Glomerular visceral epithelial cell (primary cell): ENCODE data around the gene TEKTIP1.
"Not testable (repeated sequence)": the region's sequence is repeated elsewhere in the genome, so short reads cannot be mapped to it uniquely, and the experiment has no call there.

Experiments used
- DNase-seq: peaks from one replicate; pipeline ENCODE4 v3.0.0-alpha.2; 2016; ENCODE audit errors: extremely low spot score

The TEKTIP1 gene

GRCh38 chr19:3557461-3558248, 18.7 kb downstream of the TEKTIP1 start, which contains the start of gene MFSD12:
Gene MFSD12 (minus strand): TSS chr19:3557586. CDS start chr19:3557403, 183 bp downstream.
- peak; percentile 94 for DNase-seq

DNA sequence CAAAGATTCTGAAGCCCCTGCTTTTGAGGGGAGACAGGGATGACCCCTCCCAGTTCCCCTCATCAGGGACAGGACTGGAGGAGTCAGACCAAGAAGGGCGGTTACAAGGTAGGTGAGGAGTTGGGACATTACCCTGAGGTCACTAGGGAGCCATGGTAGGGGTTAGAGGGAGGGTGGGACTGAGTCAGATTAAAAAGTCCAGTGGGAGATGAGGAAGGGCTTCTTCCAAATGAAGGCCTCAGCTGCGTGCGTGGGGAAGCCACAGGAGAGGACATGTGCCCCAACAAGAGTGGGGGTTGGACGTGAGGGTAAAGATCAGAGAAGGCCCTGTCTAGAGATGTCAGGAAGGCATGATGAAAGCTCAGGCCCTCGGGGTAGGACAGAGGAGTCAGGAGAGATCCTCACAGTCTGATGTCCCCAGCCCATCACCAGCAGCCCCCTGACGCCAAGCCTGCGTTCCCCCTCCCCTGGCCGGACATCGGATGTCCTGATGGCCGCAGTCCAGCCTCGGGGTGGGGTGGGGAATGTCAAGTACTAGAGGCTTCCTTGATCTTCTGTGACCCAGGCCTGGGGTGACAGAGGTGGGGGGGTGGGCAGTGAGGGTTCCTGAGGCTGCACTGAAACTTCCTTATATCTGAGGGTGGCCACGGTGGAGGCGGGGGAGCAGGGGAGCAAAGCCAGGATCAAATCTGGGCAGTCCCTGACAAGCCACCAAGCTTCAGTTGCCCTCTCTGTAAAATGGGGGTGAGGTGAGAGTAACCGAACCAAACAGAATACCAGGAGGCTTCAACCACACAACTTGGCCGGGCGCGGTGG, 24.9 kb downstream of the TEKTIP1 start:
- no peak for DNase-seq

GRCh38 chr19:3565139-3565538, 26.2 kb downstream of the TEKTIP1 start:
- DNase-seq = peak; percentile 57

DNA sequence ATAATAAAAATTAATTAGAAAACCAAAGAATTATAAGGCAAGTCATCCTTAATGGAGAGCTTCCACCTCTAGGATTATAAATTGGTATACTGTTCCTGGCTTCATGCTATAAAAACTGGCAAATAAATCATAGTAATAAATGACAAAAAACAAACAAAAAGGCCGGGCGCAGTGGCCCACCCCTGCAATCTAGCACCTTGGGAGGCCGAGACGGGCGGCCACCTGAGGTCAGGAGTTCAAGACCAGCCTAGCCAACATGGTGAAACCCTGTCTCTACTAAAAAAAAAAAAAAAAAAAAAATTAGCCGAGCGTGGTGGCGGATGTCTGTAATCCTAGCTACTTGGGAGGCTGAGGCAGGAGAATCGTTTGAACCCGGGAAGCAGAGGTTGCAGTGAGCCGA, 31.1 kb downstream of the TEKTIP1 start:
- not testable (repeated sequence) for DNase-seq

GRCh38 chr19:3570606-3571011, 31.6 kb downstream of the TEKTIP1 start:
- DNase-seq = no peak

- DNase-seq = peak; percentile 100
Measured at GRCh38 chr19:3572132-3572854, 33.3 kb downstream of the TEKTIP1 start.

DNA sequence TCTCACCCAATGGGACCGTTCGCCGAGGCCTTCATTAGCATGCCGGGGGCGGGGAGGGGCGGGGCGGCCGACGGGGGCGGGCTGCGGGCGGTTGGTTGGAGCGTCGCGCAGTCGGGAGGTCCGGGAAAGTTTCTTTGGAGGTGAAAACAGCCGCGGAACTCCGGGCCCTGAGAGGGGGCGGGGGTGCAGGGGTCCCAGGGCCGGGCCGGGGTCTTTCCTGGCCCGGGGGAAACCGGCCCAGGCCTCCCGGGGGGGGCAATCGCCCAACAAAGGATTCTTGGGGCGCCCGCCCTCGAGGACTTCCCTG, 33.8 kb downstream of the TEKTIP1 start, which contains the start of gene HMG20B:
Gene HMG20B, plus strand, starts transcription at position 90 of the 307 bp plus-strand sequence. CDS start 366 bp downstream, outside the sequence.
- no peak for DNase-seq

DNA sequence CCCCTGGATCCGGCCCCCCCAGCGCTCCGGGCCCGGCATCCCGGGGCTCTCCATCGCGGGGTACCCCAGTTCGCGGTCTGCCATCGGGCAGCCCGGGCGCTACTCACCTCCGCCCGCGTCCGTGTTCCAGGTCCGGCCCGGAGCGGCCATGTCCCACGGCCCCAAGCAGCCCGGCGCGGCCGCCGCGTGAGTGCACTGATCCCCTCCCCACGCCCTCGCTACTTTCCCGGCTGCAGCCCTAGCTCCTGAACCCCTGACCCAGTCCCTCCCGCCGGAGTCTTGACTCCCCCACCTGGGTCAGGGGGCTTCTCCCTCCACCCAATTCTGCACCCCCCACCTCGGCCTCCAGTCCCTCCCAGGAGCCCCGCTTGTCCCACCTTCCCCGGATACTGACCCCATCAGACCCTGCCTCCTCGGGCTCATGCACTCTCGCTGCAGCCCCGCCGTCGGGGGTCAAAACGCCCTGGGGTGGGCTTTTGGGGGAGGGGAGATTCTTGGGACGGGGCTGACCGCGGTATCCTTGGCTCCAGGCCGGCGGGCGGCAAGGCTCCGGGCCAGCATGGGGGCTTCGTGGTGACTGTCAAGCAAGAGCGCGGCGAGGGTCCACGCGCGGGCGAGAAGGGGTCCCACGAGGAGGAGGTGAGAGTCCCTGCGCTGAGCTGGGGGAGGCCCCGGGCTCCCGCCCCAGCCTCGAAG, 34.3 kb downstream of the TEKTIP1 start:
- DNase-seq = no peak

DNA sequence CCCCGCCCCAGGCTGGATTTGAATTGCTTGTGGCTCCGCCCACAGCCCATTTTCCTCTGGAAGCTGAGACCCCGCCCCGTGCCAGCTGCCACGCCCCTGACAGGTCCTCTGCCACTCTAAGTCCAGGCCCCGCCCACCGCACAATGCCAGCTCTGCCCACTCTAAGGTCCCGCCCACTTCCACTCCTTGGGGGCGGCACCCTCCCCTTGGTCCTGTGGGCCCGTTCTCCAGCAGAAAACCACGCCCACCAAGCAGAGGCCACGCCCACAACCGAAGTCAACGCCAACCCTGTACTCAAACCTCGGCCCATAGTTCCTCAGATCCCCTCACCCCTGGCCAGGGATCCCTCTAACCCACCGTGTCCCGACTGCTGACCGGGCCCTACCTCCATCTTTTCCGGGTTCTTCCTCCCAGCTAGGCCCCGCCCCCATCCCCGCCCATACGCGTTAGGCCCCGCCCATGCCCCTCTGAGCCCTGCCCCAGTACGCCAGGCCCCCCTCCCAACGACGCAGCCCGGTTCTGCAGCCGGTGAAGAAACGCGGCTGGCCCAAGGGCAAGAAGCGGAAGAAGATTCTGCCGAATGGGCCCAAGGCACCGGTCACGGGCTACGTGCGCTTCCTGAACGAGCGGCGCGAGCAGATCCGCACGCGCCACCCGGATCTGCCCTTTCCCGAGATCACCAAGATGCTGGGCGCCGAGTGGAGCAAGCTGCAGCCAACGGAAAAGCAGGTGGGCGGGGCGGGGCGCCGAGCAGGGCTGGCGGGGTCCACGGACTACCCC, 35.1 kb downstream of the TEKTIP1 start:
- DNase-seq = peak; percentile 97

GRCh38 chr19:3575260-3575741, 36.3 kb downstream of the TEKTIP1 start:
- DNase-seq = no peak

GRCh38 chr19:3575949-3576673, 37.1 kb downstream of the TEKTIP1 start:
- no peak for DNase-seq

DNA sequence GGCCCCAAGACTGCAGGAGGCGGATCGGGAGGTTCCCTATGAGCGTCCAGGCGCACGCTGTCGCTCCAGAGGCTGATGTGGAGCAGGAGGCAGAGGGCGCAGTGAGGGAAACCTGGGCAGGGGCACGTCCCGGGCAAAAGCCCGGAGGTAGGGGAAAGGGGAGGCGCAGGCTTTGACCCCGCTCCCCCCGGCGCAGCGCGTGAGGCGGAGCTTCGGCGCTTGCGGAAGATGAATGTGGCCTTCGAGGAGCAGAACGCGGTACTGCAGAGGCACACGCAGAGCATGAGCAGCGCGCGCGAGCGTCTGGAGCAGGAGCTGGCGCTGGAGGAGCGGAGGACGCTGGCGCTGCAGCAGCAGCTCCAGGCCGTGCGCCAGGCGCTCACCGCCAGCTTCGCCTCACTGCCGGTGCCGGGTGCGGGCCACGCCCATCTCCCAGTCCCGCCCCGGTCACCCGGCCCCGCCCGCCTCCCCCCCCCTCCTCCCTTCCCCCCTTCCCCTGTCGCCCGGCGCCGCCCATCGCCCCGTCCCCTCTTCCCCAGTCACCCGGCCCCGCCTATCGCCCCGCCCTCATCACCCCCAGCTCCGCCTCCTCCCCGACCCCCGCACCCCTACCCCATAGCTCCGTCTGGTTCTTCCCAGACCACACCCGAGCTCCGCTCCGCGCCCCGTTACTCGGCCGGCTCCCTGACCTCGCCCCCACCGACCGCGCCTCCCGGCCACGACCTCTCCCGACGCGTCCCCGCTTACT, 37.9 kb downstream of the TEKTIP1 start:
- DNase-seq = no peak

DNA sequence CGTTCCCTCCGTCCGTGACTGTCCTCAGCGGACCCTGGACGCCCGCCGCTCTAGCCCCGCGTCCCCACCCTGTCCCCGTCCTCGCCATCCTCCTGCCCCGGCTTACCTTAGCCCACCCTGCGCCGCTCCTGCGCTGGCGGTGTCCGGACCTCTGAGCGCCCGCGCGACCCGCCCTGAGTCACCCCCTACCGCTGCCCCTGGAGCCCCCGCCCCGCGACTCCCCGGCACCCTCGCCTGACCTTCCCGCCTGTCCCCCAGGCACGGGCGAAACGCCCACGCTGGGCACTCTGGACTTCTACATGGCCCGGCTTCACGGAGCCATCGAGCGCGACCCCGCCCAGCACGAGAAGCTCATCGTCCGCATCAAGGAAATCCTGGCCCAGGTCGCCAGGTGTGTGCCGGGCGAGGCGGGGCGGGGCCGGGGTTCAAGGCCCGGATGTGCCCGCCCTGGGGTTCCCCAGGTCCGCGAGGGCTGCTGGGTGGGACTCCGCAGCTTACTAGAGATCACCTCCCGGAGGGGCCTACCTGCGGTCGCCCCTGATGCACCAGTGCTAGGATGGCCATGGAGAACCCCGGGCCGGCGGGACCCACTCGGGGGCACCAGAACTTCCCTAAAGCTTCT, 38.9 kb downstream of the TEKTIP1 start:
- DNase-seq = no peak

DNA sequence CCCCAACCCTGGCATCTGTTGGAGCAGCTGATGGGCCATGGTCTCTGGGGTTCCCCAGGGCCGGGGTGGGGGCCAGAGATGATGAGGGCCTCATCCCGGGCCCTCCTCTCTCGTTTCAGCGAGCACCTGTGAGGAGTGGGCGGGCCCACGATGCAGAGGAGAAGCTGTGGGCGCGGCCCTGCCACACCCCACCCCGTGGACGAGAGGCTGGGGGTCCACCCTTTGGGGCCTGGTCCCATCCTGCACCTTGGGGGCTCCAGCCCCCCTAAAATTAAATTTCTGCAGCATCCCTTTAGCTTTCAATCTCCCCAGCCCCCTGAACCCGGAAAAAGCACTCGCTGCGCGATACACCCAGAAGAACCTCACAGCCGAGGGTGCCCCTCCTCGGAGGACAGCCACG, 39.4 kb downstream of the TEKTIP1 start:
- DNase-seq = no peak

GRCh38 chr19:3580156-3580934, 41.4 kb downstream of the TEKTIP1 start:
- peak; percentile 64 for DNase-seq

GRCh38 chr19:3581792-3582191, 42.8 kb downstream of the TEKTIP1 start:
- DNase-seq = not testable (repeated sequence)

GRCh38 chr19:3584036-3584802, 45.2 kb downstream of the TEKTIP1 start:
- DNase-seq = not testable (repeated sequence)
